HCT116 (cell line): ENCODE results near the gene CHPT1.

ENCODE experiments used
- POLR2A ChIP-seq: IDR thresholded peaks from 2 replicates; pipeline ENCODE4 v1.7.0; 2011; ENCODE audit warnings: borderline replicate concordance; ENCODE audit not compliant: insufficient read depth, insufficient read length; ENCODE audit errors: extremely low read depth
- POLR2AphosphoS5 ChIP-seq: IDR thresholded peaks from 2 replicates; pipeline ENCODE4 v1.6.1; 2011; ENCODE audit warnings: mild to moderate bottlenecking, low read depth, low read length, moderate library complexity
- RAD21 ChIP-seq: IDR thresholded peaks from 2 replicates; pipeline ENCODE4 v1.6.1; 2012; ENCODE audit warnings: low read depth, mild to moderate bottlenecking
- TF ChIP-seq, protein P1 (sequence below), 3 experiments: fragments of 200-600 bp in 1 of 3; sonication (generic) in 1 of 3; IDR thresholded peaks in 2 of 3; conservative IDR thresholded peaks in 1 of 3; 2 replicates each; pipeline ENCODE4 v1.5.1; 2012 to 2017; ENCODE audit warnings: low read depth in 2 of 3, low read length in 2 of 3, antibody characterized with exemption in 1 of 3, borderline replicate concordance in 1 of 3, control low read depth in 1 of 3, mild to moderate bottlenecking in 1 of 3, mixed read lengths in 1 of 3, mixed run types in 1 of 3, moderate library complexity in 1 of 3; ENCODE audit not compliant: insufficient read depth in 1 of 3
- TF ChIP-seq, protein P2 (sequence below): IDR thresholded peaks from 2 replicates; pipeline ENCODE4 v1.6.1; 2011; ENCODE audit warnings: mild to moderate bottlenecking, low read length, moderate library complexity; ENCODE audit not compliant: insufficient replicate concordance; ENCODE audit errors: extremely low read depth

DNA sequence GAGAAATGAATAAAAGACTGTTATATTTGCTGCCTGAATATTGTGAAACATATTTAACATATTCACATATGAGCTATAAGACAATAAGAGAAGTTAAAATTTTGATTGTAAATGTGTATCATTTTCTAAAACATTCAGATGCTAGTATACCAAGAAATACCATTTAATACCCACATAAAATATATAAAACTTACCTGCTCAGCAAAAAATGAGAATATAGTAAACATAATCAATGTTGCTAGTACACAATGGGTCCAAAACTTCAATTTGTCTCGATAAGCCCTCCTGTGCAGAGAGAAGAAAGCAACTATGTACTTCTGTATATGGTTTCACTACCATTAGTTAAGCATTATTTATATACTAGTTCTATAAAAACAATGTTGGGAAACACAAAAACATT lies 51.5 kb downstream of the CHPT1 start:
- TF ChIP-seq RAD21 = no peak
- no peak for TF ChIP-seq POLR2AphosphoS5
- TF ChIP-seq, protein P1, sequence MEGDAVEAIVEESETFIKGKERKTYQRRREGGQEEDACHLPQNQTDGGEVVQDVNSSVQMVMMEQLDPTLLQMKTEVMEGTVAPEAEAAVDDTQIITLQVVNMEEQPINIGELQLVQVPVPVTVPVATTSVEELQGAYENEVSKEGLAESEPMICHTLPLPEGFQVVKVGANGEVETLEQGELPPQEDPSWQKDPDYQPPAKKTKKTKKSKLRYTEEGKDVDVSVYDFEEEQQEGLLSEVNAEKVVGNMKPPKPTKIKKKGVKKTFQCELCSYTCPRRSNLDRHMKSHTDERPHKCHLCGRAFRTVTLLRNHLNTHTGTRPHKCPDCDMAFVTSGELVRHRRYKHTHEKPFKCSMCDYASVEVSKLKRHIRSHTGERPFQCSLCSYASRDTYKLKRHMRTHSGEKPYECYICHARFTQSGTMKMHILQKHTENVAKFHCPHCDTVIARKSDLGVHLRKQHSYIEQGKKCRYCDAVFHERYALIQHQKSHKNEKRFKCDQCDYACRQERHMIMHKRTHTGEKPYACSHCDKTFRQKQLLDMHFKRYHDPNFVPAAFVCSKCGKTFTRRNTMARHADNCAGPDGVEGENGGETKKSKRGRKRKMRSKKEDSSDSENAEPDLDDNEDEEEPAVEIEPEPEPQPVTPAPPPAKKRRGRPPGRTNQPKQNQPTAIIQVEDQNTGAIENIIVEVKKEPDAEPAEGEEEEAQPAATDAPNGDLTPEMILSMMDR (IDR thresholded peaks at IDR 0.05 in 2 of 3, conservative IDR thresholded peaks at IDR 0.05 in 1 of 3; ENCODE audit: borderline replicate concordance in 1 of 3, insufficient read depth in 1 of 3, low read depth in 2 of 3, low read length in 2 of 3) = no peak
- no peak for TF ChIP-seq POLR2A
- TF ChIP-seq, protein P2, sequence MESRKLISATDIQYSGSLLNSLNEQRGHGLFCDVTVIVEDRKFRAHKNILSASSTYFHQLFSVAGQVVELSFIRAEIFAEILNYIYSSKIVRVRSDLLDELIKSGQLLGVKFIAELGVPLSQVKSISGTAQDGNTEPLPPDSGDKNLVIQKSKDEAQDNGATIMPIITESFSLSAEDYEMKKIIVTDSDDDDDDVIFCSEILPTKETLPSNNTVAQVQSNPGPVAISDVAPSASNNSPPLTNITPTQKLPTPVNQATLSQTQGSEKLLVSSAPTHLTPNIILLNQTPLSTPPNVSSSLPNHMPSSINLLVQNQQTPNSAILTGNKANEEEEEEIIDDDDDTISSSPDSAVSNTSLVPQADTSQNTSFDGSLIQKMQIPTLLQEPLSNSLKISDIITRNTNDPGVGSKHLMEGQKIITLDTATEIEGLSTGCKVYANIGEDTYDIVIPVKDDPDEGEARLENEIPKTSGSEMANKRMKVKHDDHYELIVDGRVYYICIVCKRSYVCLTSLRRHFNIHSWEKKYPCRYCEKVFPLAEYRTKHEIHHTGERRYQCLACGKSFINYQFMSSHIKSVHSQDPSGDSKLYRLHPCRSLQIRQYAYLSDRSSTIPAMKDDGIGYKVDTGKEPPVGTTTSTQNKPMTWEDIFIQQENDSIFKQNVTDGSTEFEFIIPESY = no peak
